ENCODE measurements around the gene GBE1. TPM values are rescaled to one million over a fixed set of nuclear protein-coding genes. Genes with fewer than 3 reads are reported as not detected.

GBE1 gene
- total RNA-seq, 2 experiments from 2014 or later = 108 to 114 TPM

DNA sequence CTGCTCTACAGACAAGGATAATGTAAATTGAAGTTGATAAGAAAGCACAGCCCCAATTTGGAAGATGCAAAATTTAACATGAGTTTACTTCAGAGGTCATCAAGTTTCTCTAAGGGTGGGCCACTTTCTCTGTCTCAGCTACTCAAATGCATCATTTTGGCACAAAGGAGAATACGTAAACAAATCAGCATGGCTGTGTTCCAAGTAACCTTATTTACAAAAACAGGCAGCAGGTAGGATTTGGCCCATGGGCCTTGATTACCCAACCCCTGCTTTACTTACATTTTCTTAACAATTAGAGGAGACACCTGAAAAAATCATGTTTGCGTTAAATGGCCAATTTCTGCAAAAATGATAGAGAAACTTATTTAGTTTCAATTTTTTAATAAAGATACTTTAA is 181.7 kb downstream of the GBE1 start:
- Mint-ChIP-seq H3K27ac (no peak overlapping the region), H3K27me3 (no peaks in the 10 kb centered on the region), H3K9me3 (no peaks in the 10 kb centered on the region), H3K4me3 (no peak overlapping the region), H3K4me1 (ENCODE audit: low read depth) (no peaks in the 10 kb centered on the region), H3K36me3 (ENCODE audit: low read depth) (peaks cover 17% of the 10 kb centered on the region)
- CTCF ChIA-PET = no interaction called here
- DNase-seq (no peak), ATAC-seq (no peak)
- intact Hi-C loops (cut with micrococcal nuclease) = no loop called here
- TF ChIP-seq, protein P1, sequence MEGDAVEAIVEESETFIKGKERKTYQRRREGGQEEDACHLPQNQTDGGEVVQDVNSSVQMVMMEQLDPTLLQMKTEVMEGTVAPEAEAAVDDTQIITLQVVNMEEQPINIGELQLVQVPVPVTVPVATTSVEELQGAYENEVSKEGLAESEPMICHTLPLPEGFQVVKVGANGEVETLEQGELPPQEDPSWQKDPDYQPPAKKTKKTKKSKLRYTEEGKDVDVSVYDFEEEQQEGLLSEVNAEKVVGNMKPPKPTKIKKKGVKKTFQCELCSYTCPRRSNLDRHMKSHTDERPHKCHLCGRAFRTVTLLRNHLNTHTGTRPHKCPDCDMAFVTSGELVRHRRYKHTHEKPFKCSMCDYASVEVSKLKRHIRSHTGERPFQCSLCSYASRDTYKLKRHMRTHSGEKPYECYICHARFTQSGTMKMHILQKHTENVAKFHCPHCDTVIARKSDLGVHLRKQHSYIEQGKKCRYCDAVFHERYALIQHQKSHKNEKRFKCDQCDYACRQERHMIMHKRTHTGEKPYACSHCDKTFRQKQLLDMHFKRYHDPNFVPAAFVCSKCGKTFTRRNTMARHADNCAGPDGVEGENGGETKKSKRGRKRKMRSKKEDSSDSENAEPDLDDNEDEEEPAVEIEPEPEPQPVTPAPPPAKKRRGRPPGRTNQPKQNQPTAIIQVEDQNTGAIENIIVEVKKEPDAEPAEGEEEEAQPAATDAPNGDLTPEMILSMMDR (IDR thresholded peaks at IDR 0.05) = no peak
- POLR2A ChIA-PET = no interaction called here

DNA sequence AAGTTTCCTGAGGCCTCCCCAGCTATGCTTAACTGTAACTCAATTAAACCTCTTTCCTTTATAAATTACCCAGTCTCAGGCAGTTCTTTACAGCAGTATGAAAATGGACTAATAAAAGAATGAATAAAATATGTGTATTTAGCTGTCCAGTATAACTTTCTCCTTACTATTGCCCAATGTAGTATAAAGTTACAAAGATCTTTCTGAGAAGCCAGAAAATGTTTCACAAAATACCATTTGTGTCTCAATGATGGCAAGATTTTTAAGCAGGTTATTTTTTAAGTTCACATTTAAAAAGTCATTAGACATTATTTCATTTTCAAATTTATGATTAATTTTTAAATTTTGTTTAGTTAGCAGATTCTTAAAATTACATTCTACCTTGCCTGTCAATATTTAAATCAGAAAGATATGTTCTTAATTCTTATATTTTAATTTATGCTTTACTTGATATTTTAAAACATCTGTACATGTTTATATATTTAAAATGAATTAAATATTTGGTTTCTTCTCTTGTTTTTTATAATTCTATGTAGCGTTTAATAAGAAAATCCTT is 189.2 kb downstream of the GBE1 start:
- H3K27me3 Mint-ChIP-seq = no peaks in the 10 kb centered on the region
- intact Hi-C loops (cut with micrococcal nuclease) = no loop called here
- DNase-seq (no peak), ATAC-seq (no peak)
- POLR2A ChIA-PET = no interaction called here
- peaks cover 41% of the 10 kb centered on the region for H3K36me3 Mint-ChIP-seq (ENCODE audit: low read depth)
- TF ChIP-seq, protein P1 (IDR thresholded peaks at IDR 0.05) = no peak
- CTCF ChIA-PET = no interaction called here
- no peaks in the 10 kb centered on the region for H3K4me1 Mint-ChIP-seq (ENCODE audit: low read depth)
- no peak overlapping the region for H3K27ac Mint-ChIP-seq
- no peaks in the 10 kb centered on the region for H3K9me3 Mint-ChIP-seq
- no peak overlapping the region for H3K4me3 Mint-ChIP-seq

DNA sequence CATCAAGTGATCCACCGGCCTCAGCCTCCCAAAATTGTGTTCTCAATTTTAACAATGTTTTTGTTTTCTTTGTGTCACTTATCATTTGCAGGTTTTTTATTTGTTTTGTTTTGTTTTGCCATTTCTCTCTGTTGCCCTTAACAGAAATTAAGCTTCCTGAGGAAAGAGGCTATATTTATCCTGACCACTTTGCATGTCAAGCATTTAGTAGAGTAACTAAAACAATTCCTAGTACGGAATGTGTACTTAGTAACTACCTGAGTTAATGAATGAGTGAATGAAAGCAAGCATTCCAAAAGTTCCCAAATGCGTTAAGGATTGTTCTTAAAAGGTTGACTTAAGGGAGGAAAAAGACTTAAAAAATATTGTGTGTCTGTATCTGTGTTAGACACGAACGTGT is 193.1 kb downstream of the GBE1 start:
- ATAC-seq (no peak), DNase-seq (no peak)
- intact Hi-C loops (cut with micrococcal nuclease) = no loop called here
- POLR2A ChIA-PET = no interaction called here
- CTCF ChIA-PET = interaction anchor here (1.2 kb wide), 1 partner anchor 14 kb away, joined by 3 read pairs; no protein-coding TSS in a partner anchor
- Mint-ChIP-seq H3K9me3 (peaks cover 8% of the 10 kb centered on the region), H3K4me1 (ENCODE audit: low read depth) (no peaks in the 10 kb centered on the region), H3K4me3 (no peak overlapping the region), H3K36me3 (ENCODE audit: low read depth) (peaks cover 50% of the 10 kb centered on the region), H3K27ac (no peak overlapping the region), H3K27me3 (no peaks in the 10 kb centered on the region)
- TF ChIP-seq, protein P1 (IDR thresholded peaks at IDR 0.05) = no peak

DNA sequence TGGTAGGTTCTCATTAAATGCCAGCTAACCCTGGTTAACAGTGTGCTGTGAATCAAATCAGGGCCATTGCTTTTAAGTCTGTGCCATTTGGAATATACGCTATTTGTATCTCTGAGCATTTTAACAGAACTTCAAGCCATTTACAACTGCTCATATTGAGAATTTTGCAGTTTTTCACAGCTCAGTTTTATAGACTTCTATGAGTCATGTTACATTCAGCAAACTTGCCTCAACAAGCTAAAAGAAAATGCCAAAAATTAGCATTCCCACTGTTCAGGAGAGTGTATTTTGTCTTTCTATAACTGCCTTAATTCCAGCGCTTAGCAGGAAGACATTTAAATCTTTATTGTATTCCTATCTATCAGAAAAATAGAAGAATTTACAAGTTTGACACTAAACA is 196.4 kb downstream of the GBE1 start:
- H3K4me1 Mint-ChIP-seq (ENCODE audit: low read depth) = no peaks in the 10 kb centered on the region
- TF ChIP-seq, protein P1 (IDR thresholded peaks at IDR 0.05) = no peak
- H3K4me3 Mint-ChIP-seq = no peak overlapping the region
- H3K27me3 Mint-ChIP-seq = no peaks in the 10 kb centered on the region
- DNase-seq = no peak
- H3K9me3 Mint-ChIP-seq = peaks cover 8% of the 10 kb centered on the region
- no peak overlapping the region for H3K27ac Mint-ChIP-seq
- ChIA-PET CTCF (no interaction called here), POLR2A (no interaction called here)
- intact Hi-C loops (cut with micrococcal nuclease) = no loop called here
- H3K36me3 Mint-ChIP-seq (ENCODE audit: low read depth) = peaks cover 36% of the 10 kb centered on the region
- no peak for ATAC-seq

DNA sequence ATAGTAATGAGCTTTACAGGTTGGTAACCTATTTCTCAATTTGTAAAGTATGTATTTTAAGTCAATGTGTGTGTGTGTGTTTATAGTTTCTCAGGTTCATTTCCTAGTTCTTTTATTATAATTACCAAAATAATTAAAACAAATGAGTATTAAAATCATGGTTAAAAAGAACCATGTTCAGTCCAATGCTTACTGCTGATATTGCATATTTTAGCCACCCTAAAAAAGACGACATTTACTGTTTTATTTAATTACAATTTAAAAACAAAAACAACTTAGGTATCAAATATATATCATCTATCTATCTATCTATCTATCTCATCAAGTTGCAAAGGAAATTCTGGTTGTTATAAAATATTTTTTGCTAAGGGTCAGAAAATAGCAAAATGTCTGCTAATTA is 203.3 kb downstream of the GBE1 start:
- Mint-ChIP-seq H3K27me3 (no peaks in the 10 kb centered on the region), H3K4me3 (no peak overlapping the region)
- intact Hi-C loops (cut with micrococcal nuclease) = no loop called here

More for the DNA sequence above, 203.3 kb downstream of the GBE1 start:
- ChIA-PET POLR2A (no interaction called here), CTCF (no interaction called here)
- peaks cover 4% of the 10 kb centered on the region for H3K36me3 Mint-ChIP-seq (ENCODE audit: low read depth)
- no peaks in the 10 kb centered on the region for H3K9me3 Mint-ChIP-seq
- no peaks in the 10 kb centered on the region for H3K4me1 Mint-ChIP-seq (ENCODE audit: low read depth)
- TF ChIP-seq, protein P1 (IDR thresholded peaks at IDR 0.05) = no peak
- no peak for DNase-seq
- no peak overlapping the region for H3K27ac Mint-ChIP-seq
- ATAC-seq = no peak
